Mammary epithelial cell (primary cell): Measurements from ENCODE around the gene KIF26A.

Experiments
- CTCF ChIP-seq, 2 donors: IDR thresholded peaks in 1 of 2; conservative IDR thresholded peaks in 1 of 2; 2 replicates each; pipeline ENCODE4 v1.5.1; 2011 to 2012; ENCODE audit warnings: inconsistent platforms in 2 of 2, low read length in 2 of 2, mild to moderate bottlenecking in 2 of 2, control low read depth in 1 of 2, low read depth in 1 of 2; ENCODE audit not compliant: insufficient read depth in 1 of 2; ENCODE audit errors: extremely low read depth in 1 of 2
- EZH2 ChIP-seq: IDR thresholded peaks from 2 replicates; pipeline ENCODE4 v1.6.1; 2012; ENCODE audit warnings: low read length, inconsistent platforms, borderline replicate concordance

GRCh38 chr14:104224506-104225277, 86.3 kb downstream of the KIF26A start:
- TF ChIP-seq CTCF (conservative IDR thresholded peaks at IDR 0.05 in 1 of 2, IDR thresholded peaks at IDR 0.05 in 1 of 2; ENCODE audit: extremely low read depth in 1 of 2, insufficient read depth in 1 of 2, low read depth in 1 of 2, low read length in 2 of 2) = no peak
- no peak for TF ChIP-seq EZH2
